IMR-90 (cell line): ENCODE results near the gene VASH1. TPM values are rescaled to one million over a fixed set of nuclear protein-coding genes. Genes with fewer than 3 reads are reported as not detected.

Experiments used
- ATAC-seq: fragments of 200-7000 bp; cut with Tn5 transposase; 2 replicates; pipeline ENCODE4 v1.9.1; 2020; ENCODE audit warnings: low read depth, mild to moderate bottlenecking, moderate library complexity
- BruUV-seq: library from RNA; stranded (reverse); fragments of 400-500 nt; replicated peaks from 2 replicates; lab custom pipeline; 2021; lab: Mats Ljungman, UMichigan
- CTCF ChIA-PET: fragments of 300-600 bp; formaldehyde crosslinking; extraction: SDS; loops from one replicate; lab custom pipeline; 2021; ENCODE audit warnings: antibody characterized with exemption; lab: Yijun Ruan, JAX
- POLR2A ChIA-PET: fragments of 300-600 bp; sonication (Branson Sonifier 250); formaldehyde crosslinking; loops from one replicate; lab custom pipeline; 2022; ENCODE audit warnings: antibody characterized with exemption; ENCODE audit not compliant: unreplicated experiment; lab: Charles Lee
- DNase-seq: peaks from one replicate; pipeline ENCODE4 v3.0.0; 2013
- H2AFZ ChIP-seq: replicated peaks from 2 replicates; pipeline ENCODE3; 2013; ENCODE audit warnings: low read length, mild to moderate bottlenecking; ENCODE audit not compliant: poor library complexity
- H2AK5ac ChIP-seq: 2 replicates; pipeline ENCODE4 v1.6.1; 2013; ENCODE audit warnings: low read depth, low read length, inconsistent platforms
- H2AK9ac ChIP-seq: replicated peaks from 2 replicates; pipeline ENCODE3; 2013; ENCODE audit warnings: mild to moderate bottlenecking, low read depth, low read length, moderate library complexity; ENCODE audit not compliant: poor library complexity
- H2BK120ac ChIP-seq: 2 replicates; pipeline ENCODE4 v1.6.1; 2013; ENCODE audit warnings: low read depth, low read length, inconsistent platforms
- H2BK15ac ChIP-seq: 3 replicates; pipeline ENCODE4 v1.6.1; 2013; ENCODE audit warnings: low read depth, low read length, inconsistent platforms
- H2BK20ac ChIP-seq: 2 replicates; pipeline ENCODE4 v1.6.1; 2013; ENCODE audit warnings: low read depth, mild to moderate bottlenecking, inconsistent platforms, low read length, moderate library complexity
- H2BK5ac ChIP-seq: 2 replicates; pipeline ENCODE4 v1.6.1; 2013; ENCODE audit warnings: mild to moderate bottlenecking, low read depth, low read length, inconsistent platforms; ENCODE audit not compliant: poor library complexity, severe bottlenecking
- H3K14ac ChIP-seq: replicated peaks from 2 replicates; pipeline ENCODE4 v1.6.1; 2013; ENCODE audit warnings: low read depth, low read length, inconsistent platforms
- H3K18ac ChIP-seq: 2 replicates; pipeline ENCODE4 v1.6.1; 2013; ENCODE audit warnings: low read depth, low read length, control low read depth
- H3K23ac ChIP-seq: 2 replicates; pipeline ENCODE4 v1.6.1; 2013; ENCODE audit warnings: low read depth, low read length, inconsistent platforms
- H3K27ac ChIP-seq: 2 replicates; pipeline ENCODE4 v1.5.1; 2013; ENCODE audit warnings: mild to moderate bottlenecking, control low read depth, low read length; ENCODE audit not compliant: insufficient read depth
- H3K27me3 ChIP-seq: 2 replicates; pipeline ENCODE4 v1.6.1; 2013; ENCODE audit warnings: low read length; ENCODE audit not compliant: control insufficient read depth, insufficient read depth
- H3K36me3 ChIP-seq: 2 replicates; pipeline ENCODE4 v1.6.1; 2013; ENCODE audit warnings: low read length, mixed read lengths; ENCODE audit not compliant: control insufficient read depth, insufficient read depth
- H3K4ac ChIP-seq: 2 replicates; pipeline ENCODE4 v1.6.1; 2013; ENCODE audit warnings: low read depth, low read length, inconsistent platforms
- H3K4me1 ChIP-seq: 2 replicates; pipeline ENCODE4 v1.6.1; 2013; ENCODE audit warnings: low read length, mixed read lengths; ENCODE audit not compliant: control insufficient read depth, insufficient read depth
- H3K4me2 ChIP-seq: 2 replicates; pipeline ENCODE4 v1.6.1; 2013; ENCODE audit warnings: low read depth, mild to moderate bottlenecking, control low read depth, low read length, moderate library complexity
- H3K4me3 ChIP-seq: 2 replicates; pipeline ENCODE4 v1.5.1; 2013; ENCODE audit warnings: low read depth, mild to moderate bottlenecking, control low read depth, low read length, moderate library complexity; ENCODE audit not compliant: insufficient read depth
- H3K56ac ChIP-seq: 2 replicates; pipeline ENCODE4 v1.6.1; 2013; ENCODE audit warnings: low read length, inconsistent platforms; ENCODE audit not compliant: insufficient read depth; ENCODE audit errors: extremely low read depth
- H3K79me1 ChIP-seq, 2 experiments: 2 replicates each; pipeline ENCODE4 v1.6.1; 2013; ENCODE audit warnings: low read length in 2 of 2, inconsistent platforms in 1 of 2, low read depth in 1 of 2
- H3K9ac ChIP-seq: 2 replicates; pipeline ENCODE4 v1.6.1; 2013; ENCODE audit warnings: low read depth, low read length, control low read depth
- H3K9me1 ChIP-seq: 2 replicates; pipeline ENCODE4 v1.6.1; 2013; ENCODE audit warnings: low read length, inconsistent platforms; ENCODE audit not compliant: insufficient read depth
- H3K9me3 ChIP-seq: 2 replicates; pipeline ENCODE4 v1.6.1; 2013; ENCODE audit warnings: low read length; ENCODE audit not compliant: control insufficient read depth, insufficient read depth
- H4K20me1 ChIP-seq: 2 replicates; pipeline ENCODE4 v1.6.1; 2013; ENCODE audit warnings: low read length, inconsistent platforms; ENCODE audit not compliant: insufficient read depth
- H4K5ac ChIP-seq: 2 replicates; pipeline ENCODE4 v1.6.1; 2013; ENCODE audit warnings: mild to moderate bottlenecking, low read depth, low read length, control low read depth
- H4K8ac ChIP-seq, 2 experiments: 2 replicates each; pipeline ENCODE4 v1.6.1; 2013; ENCODE audit warnings: low read depth in 2 of 2, low read length in 2 of 2, control low read depth in 1 of 2, inconsistent platforms in 1 of 2
- H4K91ac ChIP-seq: 2 replicates; pipeline ENCODE4 v1.6.1; 2013; ENCODE audit warnings: low read depth, low read length, inconsistent platforms; ENCODE audit not compliant: insufficient read depth
- MAFK ChIP-seq: IDR thresholded peaks from 2 replicates; pipeline ENCODE4 v1.6.1; 2012; ENCODE audit warnings: low read depth, low read length, improper control_type of control experiment
- RCOR1 ChIP-seq: IDR thresholded peaks from 2 replicates; pipeline ENCODE4 v1.6.1; 2012; ENCODE audit warnings: mild to moderate bottlenecking, low read length, improper control_type of control experiment; ENCODE audit not compliant: insufficient replicate concordance
- WGBS, 2 experiments: methylation state at CpG; one replicate each; pipeline versions ENCODE4 v1.1.5 to v1.1.7; 2013; ENCODE audit warnings: missing lambda C conversion rate in 2 of 2; ENCODE audit not compliant: insufficient read length in 1 of 2; ENCODE audit errors: extremely low coverage in 2 of 2; 5-methylcytosine and 5-hydroxymethylcytosine counted together
- dilution Hi-C: fragments of 300-500 bp; cut with HindIII; formaldehyde crosslinking; loops from one replicate; pipeline ENCODE4 v1.14.3; 2018; ENCODE audit warnings: low sequenced_read_pairs; ENCODE audit not compliant: unreplicated experiment
- in situ Hi-C: fragments of 300-500 bp; cut with MboI; formaldehyde crosslinking; loops from 3 replicates; pipeline ENCODE4 v1.14.3; 2019; ENCODE audit warnings: low sequenced_read_pairs, inconsistent platforms, mixed read lengths
- intact Hi-C: fragments of 100-400 bp; cut with micrococcal nuclease; formaldehyde crosslinking; loops from 2 replicates; pipeline ENCODE4 v1.10.0; 2022
- polyA plus RNA-seq, 3 experiments: library from polyadenylated mRNA; depleted of rRNA; stranded (reverse); fragments of >200 nt; gene quantifications; 2 replicates each; pipeline ENCODE4 v1.2.3, GENCODE V29; 2012; ENCODE audit warnings: low replicate concordance in 1 of 3
- total RNA-seq: library from RNA; depleted of rRNA; stranded (reverse); fragments of >200 nt; gene quantifications from 2 replicates; pipeline ENCODE4 v1.2.3, GENCODE V29; 2012

The VASH1 gene
- total and polyA plus RNA-seq, 2 of the 4 experiments (the other 2 are of a cell fraction), result 2.0 to 9.5 TPM

DNA sequence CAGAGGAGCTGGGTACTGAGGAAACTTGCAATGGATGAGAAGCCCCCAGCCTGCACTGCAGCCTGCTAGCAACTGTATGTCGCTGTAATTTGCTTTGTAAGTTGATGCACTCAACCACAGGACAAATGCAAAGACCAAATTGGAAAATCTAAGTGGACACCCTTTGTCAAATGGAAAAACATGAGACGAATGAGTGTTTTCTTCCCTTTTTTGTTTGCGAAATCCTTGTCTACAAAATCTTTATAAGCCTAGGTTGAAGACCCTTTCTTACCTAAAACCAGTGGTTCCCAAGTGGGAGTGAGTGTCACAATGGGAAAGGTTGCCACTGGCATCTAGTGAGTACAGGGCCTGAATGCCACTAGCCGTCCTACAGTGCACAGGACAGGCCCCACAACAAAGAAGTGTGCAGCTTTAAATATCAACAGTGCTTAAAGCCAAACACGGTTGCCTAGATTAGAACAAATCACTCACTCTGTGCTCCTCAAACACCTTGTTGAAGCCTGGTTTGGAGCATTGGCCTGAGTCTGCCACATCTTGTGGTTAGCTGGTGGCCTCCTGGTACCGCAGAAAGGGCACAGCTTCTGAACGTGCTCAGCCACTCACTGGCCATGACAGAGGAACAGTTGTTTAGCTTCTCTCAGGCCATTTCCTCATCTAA lies 7.6 kb upstream of the VASH1 start:
- Histone ChIP-seq H3K23ac (no peak overlapping the region), H3K27ac (no peak overlapping the region), H3K79me1 (no peaks in the 10 kb centered on the region), H2AK5ac (no peak overlapping the region), H3K14ac (no peak overlapping the region), H4K8ac (no peak overlapping the region), H2AK9ac (no peak overlapping the region), H2AFZ (no peak overlapping the region), H3K18ac (no peak overlapping the region), H2BK15ac (no peak overlapping the region), H3K4me3 (no peak overlapping the region), H3K9ac (no peak overlapping the region), H2BK20ac (no peak overlapping the region), H4K5ac (no peak overlapping the region), H3K4ac (no peak overlapping the region), H3K27me3 (no peaks in the 10 kb centered on the region; the same call in 1 of the 2 replicates), H3K36me3 (no peaks in the 10 kb centered on the region), H4K91ac (no peak overlapping the region), H3K4me1 (no peaks in the 10 kb centered on the region), H3K9me1 (no peaks in the 10 kb centered on the region; the same call in 1 of the 2 replicates), H2BK5ac (no peak overlapping the region), H3K4me2 (no peak overlapping the region), H4K20me1 (no peaks in the 10 kb centered on the region), H3K56ac (no peak overlapping the region), H3K9me3 (no peaks in the 10 kb centered on the region), H2BK120ac (no peak overlapping the region)
- CTCF ChIA-PET, result interaction anchor here (0.8 kb wide), 1 partner anchor 44 kb away, joined by 4 read pairs; no protein-coding TSS in a partner anchor
- no peak for TF ChIP-seq RCOR1
- no peak for TF ChIP-seq MAFK
- in situ Hi-C loops (no loop called here), dilution Hi-C loops (no loop called here), intact Hi-C loops (no loop called here)
- WGBS, 2 experiments, result 69% methylated on average over 2 of the region's 7 CpGs; no CpG with 5 or more reads in 1 of the 2 experiments
- BruUV-seq, result no TSS peak
- POLR2A ChIA-PET, result interaction anchor here (0.5 kb wide), 2 partner anchors 20 to 1487 kb away, joined by 3 to 4 read pairs; no protein-coding TSS in a partner anchor
- no peak for ATAC-seq
- DNase-seq, result no peak
